IPS-11a (cell line): Measurements from ENCODE around the gene NUBP1.

Source experiments
- H3K4me3 ChIP-seq: one replicate; pipeline ENCODE4 v1.5.1; 2013; ENCODE audit warnings: low read depth, low read length, control low read depth

Gene NUBP1

DNA sequence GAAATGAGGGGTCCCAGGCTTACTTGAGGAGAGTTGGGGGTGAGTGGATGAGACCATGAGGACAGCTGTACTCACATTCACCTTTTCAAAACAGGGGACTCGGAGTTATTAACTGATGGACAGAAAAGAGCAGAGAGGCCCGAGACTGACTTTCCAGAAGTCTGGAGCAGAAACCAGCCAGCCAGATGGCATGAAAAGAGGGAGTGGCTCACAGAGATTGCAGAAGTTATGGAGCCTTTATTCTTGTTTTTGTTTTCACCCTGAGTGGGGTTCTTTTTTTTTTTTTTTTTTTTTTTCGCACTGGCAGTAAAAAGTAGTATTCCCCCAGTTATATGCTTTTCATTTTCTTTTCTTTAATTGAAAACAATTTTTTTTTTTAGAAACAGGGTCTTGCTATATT lies 56.1 kb downstream of the NUBP1 start:
- H3K4me3 ChIP-seq = no peak overlapping the region

DNA sequence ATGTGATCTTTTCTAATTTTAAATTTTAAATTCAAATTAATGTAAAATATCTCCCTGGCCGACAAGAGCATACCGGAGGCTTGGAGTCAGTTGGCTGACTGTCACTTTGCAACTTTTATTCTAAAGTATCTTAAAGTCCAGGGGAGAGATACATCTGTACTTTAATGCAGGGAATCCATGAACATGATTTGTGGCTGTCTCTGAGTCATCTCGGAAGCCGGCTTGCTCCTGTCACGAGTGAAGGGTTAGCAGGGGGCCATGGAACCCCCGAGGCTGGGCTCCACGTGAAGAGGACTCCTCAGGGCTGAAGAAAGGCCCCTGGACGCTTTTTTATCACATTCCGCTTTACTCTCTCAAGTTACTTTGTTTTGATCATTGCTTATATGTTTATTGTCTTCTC lies 61.7 kb downstream of the NUBP1 start:
- no peak overlapping the region for H3K4me3 ChIP-seq

DNA sequence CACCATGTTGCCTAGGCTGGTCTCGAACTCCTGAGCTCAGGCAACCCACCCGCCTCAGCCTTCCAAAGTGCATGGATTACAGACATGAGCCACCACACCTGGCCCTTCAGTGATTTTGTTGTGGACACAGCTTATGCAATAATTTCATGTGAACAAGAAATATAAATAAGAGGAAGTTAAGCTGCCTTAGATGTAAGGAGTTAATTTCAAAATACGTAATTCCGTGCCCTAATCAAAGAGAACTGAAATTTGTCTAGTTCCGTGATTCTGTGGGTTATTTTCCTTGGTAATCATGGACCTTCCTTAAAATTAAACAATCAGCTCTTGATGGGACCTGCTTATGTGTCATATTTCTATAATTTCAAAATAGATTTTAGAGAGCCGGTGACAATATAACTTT lies 63.1 kb downstream of the NUBP1 start:
- no peak overlapping the region for H3K4me3 ChIP-seq

GRCh38 chr16:10808218-10808617 lies 64.6 kb downstream of the NUBP1 start:
- H3K4me3 ChIP-seq = no peak overlapping the region

- no peak overlapping the region for H3K4me3 ChIP-seq
Observed at GRCh38 chr16:10808850-10809249, 65.2 kb downstream of the NUBP1 start.

- no peak overlapping the region for H3K4me3 ChIP-seq
Observed at GRCh38 chr16:10809706-10810105, 66.1 kb downstream of the NUBP1 start.

DNA sequence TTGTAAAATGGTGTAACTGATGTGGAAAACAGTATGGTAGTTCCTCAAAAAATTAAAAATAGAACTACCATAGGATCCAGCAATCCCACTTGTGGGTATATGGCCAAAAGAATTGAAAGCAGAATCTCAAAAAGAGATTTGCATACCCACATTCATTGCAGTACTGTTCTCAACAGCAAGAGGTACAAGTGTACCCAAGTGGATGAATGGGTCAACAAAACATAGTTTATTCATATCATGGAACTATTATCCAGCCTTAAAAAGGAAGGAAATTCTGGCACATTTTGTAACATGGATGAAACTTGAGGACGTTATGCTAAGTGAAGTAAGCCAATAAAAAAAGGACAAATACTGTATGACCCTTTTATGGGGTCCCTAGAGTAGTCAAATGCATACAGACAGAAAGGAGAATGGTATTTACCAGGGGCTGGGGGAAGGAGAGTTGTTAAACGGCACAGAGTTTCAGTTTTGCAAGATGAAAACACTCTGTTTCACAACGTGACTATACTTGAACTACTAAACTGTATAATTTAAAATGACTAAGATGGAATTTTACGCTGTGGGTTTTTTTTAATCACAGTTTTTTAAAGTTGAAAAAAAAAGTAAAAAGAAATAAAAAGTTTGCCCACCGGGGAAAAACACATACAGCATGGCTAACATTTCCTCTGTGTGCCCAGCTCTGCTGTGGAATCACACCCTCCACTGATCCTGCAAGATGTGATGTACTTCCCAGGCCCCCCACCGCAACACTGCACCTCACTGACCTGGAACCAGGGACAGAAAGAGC lies 68.9 kb downstream of the NUBP1 start:
- H3K4me3 ChIP-seq = no peak overlapping the region

DNA sequence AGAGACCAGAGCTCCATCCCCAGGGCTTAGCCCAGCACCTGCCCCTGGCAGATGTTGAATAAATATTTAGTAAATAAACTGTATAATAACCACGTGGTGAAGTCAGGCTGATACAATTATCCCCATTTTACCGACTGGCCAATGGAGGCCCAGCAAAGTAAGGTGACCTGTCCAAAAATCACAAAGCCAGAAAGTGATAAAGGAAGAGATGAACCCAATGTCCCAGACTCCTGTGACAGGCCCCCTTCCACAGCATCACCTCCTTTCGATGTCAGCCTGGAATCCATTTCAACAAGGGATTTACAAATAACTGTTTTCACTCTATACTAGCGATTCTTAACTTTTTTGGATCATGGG lies 69.4 kb downstream of the NUBP1 start:
- no peak overlapping the region for H3K4me3 ChIP-seq

DNA sequence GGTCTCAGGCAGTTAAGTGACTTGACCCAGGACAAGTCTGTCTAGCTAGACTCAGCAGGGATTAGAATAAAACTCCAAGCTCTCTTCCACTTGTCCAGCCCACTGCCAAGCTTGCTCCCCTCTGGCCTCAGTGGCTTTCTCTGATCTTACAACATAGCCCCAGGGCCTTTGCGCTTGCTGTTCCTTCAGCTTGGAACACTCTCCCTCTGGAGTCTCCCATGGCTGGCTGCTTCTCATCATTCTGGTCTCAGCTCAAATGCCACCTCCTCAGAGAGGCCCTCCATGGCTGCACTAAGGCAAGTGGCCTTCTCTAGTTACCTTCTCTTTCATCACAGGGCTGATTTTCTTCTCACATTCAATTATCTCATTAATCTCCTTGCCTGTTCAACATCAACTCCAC lies 73.9 kb downstream of the NUBP1 start:
- no peak overlapping the region for H3K4me3 ChIP-seq

DNA sequence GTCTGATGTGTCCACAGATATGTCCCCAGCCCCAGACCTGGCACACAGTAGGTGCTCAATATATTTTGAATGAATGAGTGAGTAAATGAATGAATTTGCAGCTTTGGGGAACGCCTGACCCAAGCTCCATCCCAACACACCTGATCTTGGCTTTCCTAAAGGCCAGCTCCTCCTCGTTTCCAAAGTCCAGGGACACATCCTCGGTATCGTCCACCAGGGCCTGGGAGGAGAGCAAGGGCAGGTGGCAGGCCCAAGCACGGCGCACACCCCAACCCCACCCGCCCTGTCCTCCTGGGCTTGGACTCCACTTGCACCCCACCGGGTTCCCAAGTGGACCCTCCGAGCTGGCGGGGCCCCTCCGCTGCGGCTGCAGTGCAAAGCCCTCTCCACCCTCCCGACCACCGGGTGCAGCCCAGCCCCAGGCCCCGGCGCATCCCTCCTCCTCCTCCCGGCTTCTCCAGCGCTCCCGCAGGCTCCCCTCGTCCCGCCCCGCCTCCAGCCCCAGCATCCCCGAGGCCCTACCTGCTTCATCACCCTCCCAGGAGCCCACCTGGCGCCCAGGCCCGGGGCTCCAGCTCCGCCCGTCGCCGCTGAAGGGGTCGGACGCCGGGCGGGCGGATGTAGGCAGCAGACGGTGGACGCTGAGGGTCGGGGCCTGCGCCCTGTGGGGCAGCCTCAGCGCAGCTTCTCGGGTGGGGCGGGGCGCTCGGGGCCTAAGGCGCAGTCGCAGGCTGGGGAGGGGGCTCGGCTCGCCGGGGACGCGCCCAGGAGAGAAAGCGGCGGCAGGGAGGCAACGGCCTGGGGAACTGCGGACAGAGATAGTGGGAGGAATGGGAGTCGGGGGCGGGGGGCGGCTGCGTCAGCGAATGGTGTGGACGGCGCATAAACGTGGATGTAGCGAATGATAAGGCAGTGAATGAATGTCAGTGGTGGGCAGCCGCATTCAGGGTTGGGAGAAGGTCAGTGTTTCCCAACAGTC lies 74.6 kb downstream of the NUBP1 start, which contains the start of gene TVP23A:
TSS of gene TVP23A (minus strand) at position 832 of the 979 bp plus-strand sequence. CDS start at position 531, 301 bp downstream.
- peak within 1 kb of the TSS; percentile 48 for H3K4me3 ChIP-seq
